Neutrophil (primary cell): ENCODE data around the gene IFNE.
A peak's percentile ranks its signal among the peaks of the same experiment; 100 is the strongest.

Source experiments
- H3K27ac ChIP-seq: fragments of 200-600 bp; sonication (generic); 2 replicates; pipeline ENCODE4 v1.5.1; 2016; ENCODE audit warnings: mild to moderate bottlenecking, moderate library complexity
- H3K27me3 ChIP-seq: fragments of 200-600 bp; sonication (generic); 2 replicates; pipeline ENCODE4 v1.6.0; 2016; ENCODE audit warnings: mild to moderate bottlenecking
- H3K36me3 ChIP-seq: fragments of 200-600 bp; sonication (generic); 2 replicates; pipeline ENCODE4 v1.5.1; 2017
- H3K4me1 ChIP-seq, 2 experiments: fragments of 200-600 bp in 1 of 2; sonication (generic) in 1 of 2; 1 replicate in 1 of 2; 2 replicates in 1 of 2; pipeline versions ENCODE4 v1.5.1 to v1.6.1; 2013 to 2016; ENCODE audit warnings: low read depth in 1 of 2, low read length in 1 of 2, mild to moderate bottlenecking in 1 of 2, moderate library complexity in 1 of 2; ENCODE audit not compliant: control insufficient read depth in 1 of 2, insufficient read depth in 1 of 2
- H3K4me3 ChIP-seq, 2 experiments: fragments of 200-600 bp in 1 of 2; sonication (generic) in 1 of 2; 1 replicate in 1 of 2; 2 replicates in 1 of 2; pipeline ENCODE4 v1.5.1; 2013 to 2016; ENCODE audit warnings: low read depth in 1 of 2, low read length in 1 of 2, mild to moderate bottlenecking in 1 of 2, moderate library complexity in 1 of 2
- H3K9me3 ChIP-seq: fragments of 200-600 bp; sonication (generic); 2 replicates; pipeline ENCODE4 v1.5.1; 2016
- TF ChIP-seq, protein P1 (sequence below): fragments of 200-600 bp; sonication (generic); IDR thresholded peaks from 2 replicates; pipeline ENCODE4 v1.5.1; 2016; ENCODE audit warnings: antibody characterized with exemption

The IFNE gene

DNA sequence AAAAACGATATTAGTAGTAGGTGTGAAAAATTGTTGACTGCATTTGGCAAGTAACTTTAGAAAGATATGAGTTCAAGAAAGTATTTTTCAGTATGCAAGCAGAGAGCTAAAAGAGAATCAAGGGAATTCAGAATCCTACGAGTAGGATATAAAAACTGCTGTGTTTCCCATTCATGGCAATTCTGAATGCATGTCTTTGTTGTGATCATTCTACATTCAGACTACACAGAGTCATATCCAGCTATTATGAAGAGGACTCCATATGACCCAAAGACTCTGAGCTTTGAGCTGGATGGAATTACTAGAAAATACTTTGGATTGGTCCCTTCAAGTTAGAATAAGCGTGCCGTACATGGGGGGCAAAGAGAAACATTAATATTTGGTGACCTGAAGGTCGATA is 12.0 kb downstream of the IFNE start:
- Histone ChIP-seq H3K9me3 (no peaks in the 10 kb centered on the region), H3K4me3 (no peak overlapping the region), H3K4me1 (no peaks in the 10 kb centered on the region), H3K36me3 (no peaks in the 10 kb centered on the region), H3K27ac (no peak overlapping the region), H3K27me3 (peaks cover 9% of the 10 kb centered on the region)
- TF ChIP-seq, protein P1, sequence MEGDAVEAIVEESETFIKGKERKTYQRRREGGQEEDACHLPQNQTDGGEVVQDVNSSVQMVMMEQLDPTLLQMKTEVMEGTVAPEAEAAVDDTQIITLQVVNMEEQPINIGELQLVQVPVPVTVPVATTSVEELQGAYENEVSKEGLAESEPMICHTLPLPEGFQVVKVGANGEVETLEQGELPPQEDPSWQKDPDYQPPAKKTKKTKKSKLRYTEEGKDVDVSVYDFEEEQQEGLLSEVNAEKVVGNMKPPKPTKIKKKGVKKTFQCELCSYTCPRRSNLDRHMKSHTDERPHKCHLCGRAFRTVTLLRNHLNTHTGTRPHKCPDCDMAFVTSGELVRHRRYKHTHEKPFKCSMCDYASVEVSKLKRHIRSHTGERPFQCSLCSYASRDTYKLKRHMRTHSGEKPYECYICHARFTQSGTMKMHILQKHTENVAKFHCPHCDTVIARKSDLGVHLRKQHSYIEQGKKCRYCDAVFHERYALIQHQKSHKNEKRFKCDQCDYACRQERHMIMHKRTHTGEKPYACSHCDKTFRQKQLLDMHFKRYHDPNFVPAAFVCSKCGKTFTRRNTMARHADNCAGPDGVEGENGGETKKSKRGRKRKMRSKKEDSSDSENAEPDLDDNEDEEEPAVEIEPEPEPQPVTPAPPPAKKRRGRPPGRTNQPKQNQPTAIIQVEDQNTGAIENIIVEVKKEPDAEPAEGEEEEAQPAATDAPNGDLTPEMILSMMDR, result no peak

DNA sequence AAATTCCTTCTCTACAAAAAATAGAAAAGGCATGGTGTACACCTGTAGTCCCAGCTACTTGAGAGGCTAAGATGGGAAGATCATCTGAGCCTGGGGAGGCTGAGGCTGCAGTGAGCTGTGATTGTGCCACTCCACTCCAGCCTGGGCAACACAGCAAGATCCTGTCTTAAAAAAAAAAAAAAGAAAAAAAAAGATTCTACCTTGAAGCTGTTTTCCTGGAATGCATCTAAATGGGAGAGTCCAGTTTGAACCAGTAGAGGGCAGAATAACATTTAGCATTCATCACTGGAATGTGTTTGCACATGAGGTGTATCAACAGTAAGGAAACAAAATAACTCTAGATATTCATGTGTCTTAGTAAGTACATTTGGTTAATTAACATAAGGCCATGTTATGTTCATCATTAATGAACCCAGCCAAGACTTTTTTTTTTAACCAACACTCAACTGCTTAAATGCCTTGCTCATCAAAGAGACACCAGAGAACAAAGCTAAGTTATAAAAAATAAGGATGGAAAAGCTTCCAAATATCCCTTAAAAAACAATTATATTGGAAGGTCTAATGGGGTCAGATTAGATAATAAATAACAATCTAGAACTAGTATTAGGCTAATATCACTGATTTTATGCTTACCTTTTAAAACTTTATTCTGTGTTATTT is 16.1 kb downstream of the IFNE start:
- Histone ChIP-seq H3K9me3 (no peaks in the 10 kb centered on the region), H3K27ac (no peak overlapping the region), H3K4me3 (no peak overlapping the region), H3K4me1 (no peaks in the 10 kb centered on the region), H3K36me3 (no peaks in the 10 kb centered on the region), H3K27me3 (peaks cover 9% of the 10 kb centered on the region)
- TF ChIP-seq, protein P1, result peak; percentile 15

DNA sequence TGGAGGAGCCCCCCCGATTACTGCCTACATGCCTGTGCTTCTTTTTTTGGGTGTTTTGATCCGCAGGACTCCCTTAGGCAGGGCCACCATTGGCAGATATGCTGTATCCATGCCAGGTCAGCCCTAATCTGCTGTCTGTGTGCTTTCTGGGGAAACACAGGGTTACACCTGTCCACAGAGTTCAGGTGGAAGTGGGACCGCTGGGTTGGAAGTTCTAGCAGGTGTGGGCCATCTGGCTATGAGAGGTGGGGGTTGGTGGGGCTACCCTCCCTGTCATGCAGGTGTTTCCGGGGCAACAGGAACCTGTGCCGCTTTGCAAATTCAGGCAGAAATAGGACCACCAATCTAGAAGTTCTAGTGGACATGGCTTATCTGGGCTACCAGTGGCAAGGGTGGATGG is 17.0 kb downstream of the IFNE start:
- Histone ChIP-seq H3K4me3 (no peak overlapping the region), H3K27me3 (peaks cover 13% of the 10 kb centered on the region), H3K4me1 (no peaks in the 10 kb centered on the region), H3K27ac (no peak overlapping the region), H3K36me3 (no peaks in the 10 kb centered on the region), H3K9me3 (no peaks in the 10 kb centered on the region)
- TF ChIP-seq, protein P1, result no peak

DNA sequence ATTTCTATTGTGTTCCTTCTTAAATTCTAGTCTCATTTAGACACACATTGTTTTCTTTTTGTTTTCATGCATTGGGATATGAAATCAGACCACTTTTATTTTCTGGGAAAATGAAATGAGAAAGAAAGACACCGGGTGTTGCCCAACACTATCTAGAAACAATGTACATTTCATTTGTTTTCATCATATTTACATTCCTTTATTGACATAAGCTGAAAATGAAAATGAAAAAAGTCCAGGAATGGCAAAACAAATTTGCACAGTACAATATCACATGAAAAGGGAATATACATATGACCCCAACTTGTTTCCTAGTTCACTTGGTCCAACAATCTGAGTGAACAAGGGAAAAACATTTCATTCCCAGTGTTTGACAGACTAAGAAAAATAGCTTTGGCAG is 20.7 kb downstream of the IFNE start:
- no peaks in the 10 kb centered on the region for H3K4me1 ChIP-seq
- no peaks in the 10 kb centered on the region for H3K36me3 ChIP-seq
- H3K27ac ChIP-seq, result no peak overlapping the region
- H3K27me3 ChIP-seq, result peaks cover 7% of the 10 kb centered on the region
- TF ChIP-seq, protein P1, result no peak
- no peaks in the 10 kb centered on the region for H3K9me3 ChIP-seq
- no peak overlapping the region for H3K4me3 ChIP-seq

DNA sequence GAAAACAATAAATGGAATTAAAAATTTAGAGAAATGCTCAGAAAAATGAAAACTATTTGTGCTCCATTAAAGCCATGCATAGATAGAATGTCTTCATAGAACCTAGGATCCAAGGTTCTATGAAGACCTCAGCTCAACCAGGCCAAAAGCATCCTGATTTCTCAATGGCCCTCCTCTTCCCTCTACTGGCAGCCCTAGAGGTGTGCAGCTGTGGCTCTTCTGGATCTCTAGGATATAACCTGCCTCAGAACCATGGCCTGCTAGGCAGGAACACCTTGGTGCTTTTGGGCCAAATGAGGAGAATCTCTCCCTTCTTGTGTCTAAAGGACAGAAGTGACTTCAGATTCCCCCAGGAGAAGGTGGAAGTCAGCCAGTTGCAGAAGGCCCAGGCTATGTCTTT is 26.8 kb downstream of the IFNE start:
- H3K27ac ChIP-seq, result no peak overlapping the region
- TF ChIP-seq, protein P1, result peak; percentile 22
- H3K4me3 ChIP-seq, result no peak overlapping the region
- no peaks in the 10 kb centered on the region for H3K9me3 ChIP-seq
- H3K27me3 ChIP-seq, result peaks cover 5% of the 10 kb centered on the region
- no peaks in the 10 kb centered on the region for H3K4me1 ChIP-seq
- no peaks in the 10 kb centered on the region for H3K36me3 ChIP-seq
